Cardiac atrium fibroblast (primary cell): ENCODE results near the gene GADD45GIP1. TPM values are rescaled to one million over a fixed set of nuclear protein-coding genes. Genes with fewer than 3 reads are reported as not detected.

Experiments
- total RNA-seq: library from RNA; depleted of rRNA; stranded (reverse); fragments of >200 nt; gene quantifications from 2 replicates; pipeline ENCODE4 v1.2.3, GENCODE V29; 2015

Gene GADD45GIP1
- 36.6 and 45.5 TPM in 2 replicates for total RNA-seq

DNA sequence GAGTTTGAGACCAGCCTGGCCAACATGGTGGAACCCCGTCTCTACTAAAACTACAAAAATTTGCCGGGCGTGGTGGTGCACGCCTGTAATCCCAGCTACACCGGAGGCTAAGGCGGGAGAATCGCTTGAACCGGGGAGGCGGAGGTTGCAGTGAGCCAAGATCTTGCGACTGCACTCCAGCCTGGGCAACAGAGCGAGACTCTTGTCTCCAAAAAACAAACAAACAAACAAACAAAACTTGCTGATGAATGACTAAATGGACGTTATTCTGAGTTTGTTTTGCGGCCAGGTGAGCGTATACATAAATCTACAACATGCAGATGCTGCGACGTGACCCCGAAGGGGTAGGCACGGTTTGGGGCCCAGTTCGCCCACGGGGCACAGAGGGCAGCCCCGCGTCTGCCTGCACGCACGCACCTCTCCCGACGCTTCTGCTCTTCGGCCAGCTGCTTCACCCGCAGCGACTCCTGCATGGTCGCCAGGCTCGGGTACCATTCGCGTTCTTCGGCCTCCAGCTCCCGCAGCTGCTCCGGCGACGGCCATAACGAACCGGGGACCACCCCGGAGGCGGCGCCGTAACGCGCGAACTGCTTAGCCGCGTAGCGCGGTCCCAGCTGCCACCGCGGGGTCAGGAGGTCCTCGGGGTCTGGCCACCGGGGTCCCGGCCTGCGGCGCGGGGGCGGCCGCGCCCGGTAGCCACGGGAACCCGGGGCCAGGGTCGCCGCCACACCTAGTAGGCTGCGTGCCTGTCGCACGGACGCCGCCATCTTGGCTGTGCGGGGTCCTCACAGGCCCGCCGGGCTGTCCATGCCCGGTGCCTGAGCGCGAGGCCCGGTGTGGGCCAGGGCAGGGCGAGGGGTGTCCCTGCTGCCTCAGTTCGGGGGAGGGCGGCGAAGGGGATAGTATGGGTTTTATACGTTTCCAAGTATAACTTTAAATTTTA is at the start of gene GADD45GIP1:
Gene GADD45GIP1 (minus strand): TSS at position 778 of the 943 bp plus-strand sequence. CDS start 11 bp downstream, at position 767.

DNA sequence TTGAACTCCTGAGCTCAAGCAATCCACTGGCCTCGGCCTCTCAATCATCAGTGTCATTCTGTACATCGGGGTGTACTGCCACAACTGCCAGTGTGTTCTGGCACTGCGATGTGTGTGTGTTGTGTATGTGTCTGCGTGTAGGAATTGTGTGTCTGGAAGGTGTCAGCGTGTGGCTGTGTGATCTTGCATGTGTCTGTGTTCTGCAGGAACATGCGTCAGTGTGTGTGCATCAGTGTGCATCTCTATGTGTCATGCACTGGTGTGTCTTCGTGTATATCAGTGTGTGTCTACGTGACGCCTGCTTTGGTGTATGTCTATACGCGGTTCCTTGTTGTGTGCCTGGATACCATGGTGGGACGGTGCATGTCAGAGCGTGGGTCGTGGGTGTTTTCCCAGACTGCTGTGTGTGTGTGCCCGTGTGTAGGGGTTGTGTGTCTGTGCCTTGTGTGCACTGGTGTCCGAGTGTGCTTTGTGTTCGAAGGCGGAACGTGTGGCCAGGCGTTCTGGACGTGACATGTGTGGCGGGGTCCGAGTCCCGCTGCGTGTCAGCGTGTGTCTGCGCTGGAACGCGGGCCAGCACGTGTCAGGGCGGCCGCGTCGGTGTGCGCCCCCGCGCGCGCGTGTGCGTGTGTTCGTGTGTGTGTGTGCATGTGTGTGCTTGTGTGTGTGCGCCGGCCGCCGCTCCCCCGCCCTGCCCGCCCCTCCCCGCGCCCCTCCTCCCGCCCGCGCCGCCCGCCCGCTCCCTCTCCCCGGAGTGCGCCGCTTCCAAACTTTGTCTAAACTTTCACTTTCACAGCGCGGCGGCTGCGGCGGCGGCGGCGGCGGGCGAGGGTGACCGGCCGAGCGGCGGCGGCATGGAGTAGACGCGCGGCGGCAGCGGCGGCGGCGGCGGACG is 37.9 kb upstream of the GADD45GIP1 start, which contains the start of gene NFIX:
Gene NFIX (plus strand): TSS at position 775 of the 895 bp plus-strand sequence. CDS start 363 bp downstream, outside the sequence.

DNA sequence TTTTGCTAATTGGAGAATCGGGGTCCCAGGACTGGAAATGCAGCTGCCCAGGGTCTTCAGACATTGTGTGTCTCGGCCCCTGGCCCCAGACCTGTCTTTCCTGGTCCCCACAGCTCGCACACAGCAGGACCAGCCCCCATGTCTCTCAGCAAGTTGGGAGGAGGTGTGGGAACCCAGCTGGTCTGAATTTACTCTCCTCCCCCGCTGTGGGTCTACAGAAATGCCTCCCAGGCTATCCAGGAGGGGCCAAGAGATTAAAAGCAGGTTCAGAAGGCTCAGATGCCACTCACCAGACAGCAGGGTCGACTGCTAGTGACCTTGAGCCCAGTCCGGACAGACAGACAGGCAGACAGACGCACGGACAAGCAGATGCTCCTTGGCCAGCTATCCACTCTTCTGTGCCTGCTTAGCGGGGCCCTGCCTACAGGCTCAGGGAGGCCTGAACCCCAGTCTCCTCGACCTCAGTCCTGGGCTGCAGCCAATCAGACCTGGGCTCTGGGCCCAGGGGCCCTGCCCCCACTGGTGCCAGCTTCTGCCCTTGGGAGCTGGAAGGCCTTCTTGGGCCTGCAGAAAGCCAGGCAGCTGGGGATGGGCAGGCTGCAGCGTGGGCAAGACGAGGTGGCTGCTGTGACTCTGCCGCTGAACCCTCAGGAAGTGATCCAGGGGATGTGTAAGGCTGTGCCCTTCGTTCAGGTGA is 12.4 kb upstream of the GADD45GIP1 start, which contains the start of gene DAND5:
Gene DAND5 (plus strand): TSS at position 285 of the 697 bp plus-strand sequence. CDS start 85 bp downstream, at position 370.

DNA sequence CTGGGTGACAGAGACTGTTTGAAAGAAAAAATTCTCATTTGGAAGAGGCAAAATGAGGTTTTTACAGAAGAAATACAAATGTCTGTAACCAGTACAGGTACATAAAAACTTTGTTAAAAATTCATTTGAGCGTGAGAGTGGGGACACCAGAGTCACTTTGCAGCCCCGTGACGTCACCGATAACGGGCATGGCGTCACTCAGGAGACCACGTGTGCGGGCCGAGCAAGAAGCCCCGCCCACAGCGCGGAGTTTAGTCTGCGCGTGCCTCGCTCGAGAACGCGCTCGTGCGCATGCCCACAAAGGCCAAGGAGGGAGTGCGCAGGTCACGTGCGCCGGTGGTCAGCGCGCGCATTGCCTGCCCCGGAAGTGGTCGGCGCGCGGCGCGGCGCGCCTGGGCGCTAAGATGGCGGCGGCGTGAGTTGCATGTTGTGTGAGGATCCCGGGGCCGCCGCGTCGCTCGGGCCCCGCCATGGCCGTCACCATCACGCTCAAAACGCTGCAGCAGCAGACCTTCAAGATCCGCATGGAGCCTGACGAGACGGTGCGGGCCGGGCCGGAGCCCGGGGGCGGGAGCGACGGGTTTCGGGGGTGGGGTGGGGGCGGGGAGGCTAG is 11.4 kb downstream of the GADD45GIP1 start, which contains the start of gene RAD23A:
Gene RAD23A (plus strand): TSS at position 384 of the 613 bp plus-strand sequence. CDS start 87 bp downstream, at position 471.

DNA sequence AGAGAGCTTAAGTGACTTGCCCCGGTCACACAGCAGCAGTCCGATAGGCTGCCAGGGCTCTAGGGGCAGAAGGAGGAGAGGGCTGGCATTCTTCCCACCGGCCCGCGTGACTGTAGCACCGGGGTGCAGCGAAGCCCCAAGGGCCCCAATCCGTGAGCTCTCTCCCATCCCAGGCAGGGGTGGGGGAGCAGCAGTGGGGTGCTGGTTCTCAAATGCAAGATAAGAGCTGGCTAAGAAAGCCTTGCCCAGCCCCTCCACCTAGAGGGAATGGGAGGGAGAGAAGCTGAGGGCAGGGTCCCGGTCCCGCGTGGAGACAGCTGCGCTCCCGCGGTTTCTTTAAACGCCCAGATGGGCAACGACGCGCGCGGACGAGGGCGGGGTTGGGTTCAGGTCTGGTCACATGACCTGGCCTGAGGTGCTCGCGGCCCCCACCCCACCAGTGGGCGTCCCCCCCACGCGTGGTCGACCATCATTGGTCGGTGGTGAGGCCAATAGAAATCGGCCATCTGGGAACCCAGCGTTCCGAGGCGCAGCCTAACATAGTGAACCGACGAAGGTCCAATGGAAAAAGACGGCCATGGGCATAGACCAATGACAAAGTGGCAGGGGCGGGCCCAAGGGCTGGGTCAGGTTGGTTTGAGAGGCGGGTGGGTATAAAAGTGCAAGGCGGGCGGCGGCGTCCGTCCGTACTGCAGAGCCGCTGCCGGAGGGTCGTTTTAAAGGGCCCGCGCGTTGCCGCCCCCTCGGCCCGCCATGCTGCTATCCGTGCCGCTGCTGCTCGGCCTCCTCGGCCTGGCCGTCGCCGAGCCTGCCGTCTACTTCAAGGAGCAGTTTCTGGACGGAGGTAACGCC is 18.9 kb downstream of the GADD45GIP1 start, which contains the start of gene CALR:
Gene CALR (plus strand): TSS at position 683 of the 852 bp plus-strand sequence. CDS start 71 bp downstream, at position 754.

DNA sequence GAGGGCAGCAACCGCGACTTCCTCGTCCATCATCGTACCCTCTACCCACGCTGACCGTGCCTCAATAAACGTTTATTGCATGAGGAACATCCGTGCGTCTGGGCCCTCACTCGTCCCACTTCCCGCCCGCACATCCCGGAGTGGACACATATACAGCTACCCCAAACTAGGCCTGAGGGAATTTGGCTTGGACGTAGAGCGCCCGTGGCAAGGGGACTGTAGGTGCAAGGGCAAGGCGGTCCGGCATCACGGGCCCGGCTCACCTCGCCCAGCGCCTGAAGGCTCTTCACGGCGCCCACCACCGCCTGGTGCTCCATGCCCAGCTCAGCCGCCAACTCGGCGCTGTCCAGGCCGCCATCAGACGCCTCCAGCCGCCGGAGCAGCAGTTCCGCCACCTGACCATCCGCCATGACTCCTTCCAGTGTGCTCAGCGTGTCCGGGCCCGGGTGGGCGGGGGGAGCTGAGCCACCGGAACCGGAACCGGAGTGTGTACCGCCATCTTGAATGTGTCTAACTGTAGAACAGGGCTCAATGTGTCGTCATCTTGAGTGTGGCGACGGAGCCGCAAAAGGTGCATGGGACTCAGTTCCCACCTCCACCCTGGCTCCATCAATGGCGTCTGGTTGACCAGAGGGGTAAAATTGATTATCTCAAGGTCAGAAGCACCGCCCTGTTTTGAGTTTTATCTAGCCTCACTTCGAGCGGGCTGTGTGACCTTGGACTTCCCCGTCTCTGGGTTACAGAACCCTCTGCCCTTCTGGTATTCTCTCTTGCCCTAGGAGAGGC is 23.5 kb downstream of the GADD45GIP1 start, which contains the start of gene FARSA:
Gene FARSA (minus strand): TSS at position 425 of the 786 bp plus-strand sequence. CDS start 15 bp downstream, at position 410.

Other genes starting within 250 kb of the GADD45GIP1 start
- 29.5 and 37.2 TPM in 2 replicates for gene TNPO2, start 233.3 kb downstream of the GADD45GIP1 start, total RNA-seq
- gene TRIR, start 222.5 kb downstream of the GADD45GIP1 start, total RNA-seq: 307 and 330 TPM in 2 replicates
- gene GET3, start 219.7 kb downstream of the GADD45GIP1 start, total RNA-seq: 62.5 and 74.4 TPM in 2 replicates
- gene BEST2, start 205.4 kb downstream of the GADD45GIP1 start, total RNA-seq: not detected in 2 replicates
- gene HOOK2, start 181.7 kb downstream of the GADD45GIP1 start, total RNA-seq: 11.7 and 22.7 TPM in 2 replicates
- gene JUNB, start 165.7 kb downstream of the GADD45GIP1 start, total RNA-seq: 265 and 362 TPM in 2 replicates
- gene PRDX2, start 155.4 kb downstream of the GADD45GIP1 start, total RNA-seq: 292 and 317 TPM in 2 replicates
- gene THSD8, start 155.2 kb downstream of the GADD45GIP1 start, total RNA-seq: not detected in 2 replicates
- 4.4 and 7.4 TPM in 2 replicates for gene RNASEH2A, start 150.6 kb downstream of the GADD45GIP1 start, total RNA-seq
- not detected in 2 replicates for gene RTBDN, start 122.6 kb downstream of the GADD45GIP1 start, total RNA-seq
- 0.32 TPM in 1 of 2 replicates, not detected in the other for gene MAST1, start 118.7 kb downstream of the GADD45GIP1 start, total RNA-seq
- gene DNASE2, start 75.8 kb downstream of the GADD45GIP1 start, total RNA-seq: 38.8 and 48.1 TPM in 2 replicates
- not detected in 2 replicates for gene KLF1, start 70.0 kb downstream of the GADD45GIP1 start, total RNA-seq
- 48.1 and 54.3 TPM in 2 replicates for gene GCDH, start 66.1 kb downstream of the GADD45GIP1 start, total RNA-seq
- gene SYCE2, start 37.9 kb downstream of the GADD45GIP1 start, total RNA-seq: 0.16 TPM in 1 of 2 replicates, not detected in the other
- 48.0 and 52.2 TPM in 2 replicates for gene FARSA, start 23.5 kb downstream of the GADD45GIP1 start, total RNA-seq
- 1,632 and 1,793 TPM in 2 replicates for gene CALR, start 18.6 kb downstream of the GADD45GIP1 start, total RNA-seq
- gene RAD23A, start 11.4 kb downstream of the GADD45GIP1 start, total RNA-seq: 72.2 and 78.1 TPM in 2 replicates
- gene DAND5, start 12.4 kb upstream of the GADD45GIP1 start, total RNA-seq: not detected in 2 replicates
- gene NFIX, start 38.3 kb upstream of the GADD45GIP1 start, total RNA-seq: 47.3 and 63.2 TPM in 2 replicates
- gene LYL1, start 145.6 kb upstream of the GADD45GIP1 start, total RNA-seq: 0.36 and 3.6 TPM in 2 replicates
- gene TRMT1, start 159.5 kb upstream of the GADD45GIP1 start, total RNA-seq: 32.1 and 40.0 TPM in 2 replicates
- gene NACC1, start 161.0 kb upstream of the GADD45GIP1 start, total RNA-seq: 48.6 and 65.6 TPM in 2 replicates
- 32.9 and 62.7 TPM in 2 replicates for gene STX10, start 193.2 kb upstream of the GADD45GIP1 start, total RNA-seq
- 88.8 and 162 TPM in 2 replicates for gene IER2, start 193.2 kb upstream of the GADD45GIP1 start, total RNA-seq